MG63 (cell line): ENCODE measurements around the gene CHIT1. TPM values are rescaled to one million over a fixed set of nuclear protein-coding genes. Genes with fewer than 3 reads are reported as not detected.

Source experiments
- DNase-seq: peaks from one replicate; pipeline ENCODE4 v3.0.0-alpha.2; 2020
- H3K27me3 ChIP-seq: fragments of 250-450 bp; sonication (Bioruptor Pico); 2 replicates; pipeline ENCODE4 v1.5.1; 2020; ENCODE audit warnings: mild to moderate bottlenecking, moderate library complexity
- H3K36me3 ChIP-seq: fragments of 250-450 bp; sonication (Bioruptor Pico); 2 replicates; pipeline ENCODE4 v1.5.1; 2020; ENCODE audit warnings: mild to moderate bottlenecking, moderate library complexity
- H3K4me3 ChIP-seq: fragments of 250-450 bp; sonication (Bioruptor Pico); 2 replicates; pipeline ENCODE4 v1.5.1; 2020; ENCODE audit warnings: mild to moderate bottlenecking, moderate library complexity
- H3K9me3 ChIP-seq: fragments of 250-450 bp; sonication (Bioruptor Pico); 2 replicates; pipeline ENCODE4 v1.5.1; 2020; ENCODE audit warnings: mild to moderate bottlenecking, moderate library complexity
- total RNA-seq: library from RNA; depleted of rRNA; stranded (reverse); fragments of >200 nt; shearing (Covaris generic); gene quantifications from 2 replicates; pipeline ENCODE4 v1.2.3, GENCODE V29; 2014; ENCODE audit warnings: low replicate concordance; rRNA removed

Gene CHIT1
- total RNA-seq: not detected in 2 replicates

GRCh38 chr1:203229471-203230135, at the start of gene CHIT1:
Gene CHIT1 (minus strand): TSS chr1:203229673. CDS start chr1:203229636, 37 bp downstream.
- no peak for DNase-seq
- Histone ChIP-seq H3K4me3 (no peak within 1 kb of the TSS), H3K9me3 (no peaks in the 10 kb centered on the region), H3K27me3 (peaks cover 7% of the 10 kb centered on the region; the same call in 1 of the 2 replicates), H3K36me3 (no peaks in the 10 kb centered on the region)

- no peaks in the 10 kb centered on the region for H3K9me3 ChIP-seq
- no peak for DNase-seq
- no peaks in the 10 kb centered on the region for H3K36me3 ChIP-seq
- no peak overlapping the region for H3K4me3 ChIP-seq
- no peaks in the 10 kb centered on the region for H3K27me3 ChIP-seq
These were observed 49.5 kb upstream of the CHIT1 start for GRCh38 chr1:203278885-203279406.

- Histone ChIP-seq H3K27me3 (no peaks in the 10 kb centered on the region), H3K4me3 (no peak overlapping the region)
- peak; percentile 79 for DNase-seq
These were observed 48.8 kb upstream of the CHIT1 start for GRCh38 chr1:203278082-203278884.

GRCh38 chr1:203276916-203277545, 47.6 kb upstream of the CHIT1 start:
- no peaks in the 10 kb centered on the region for H3K36me3 ChIP-seq
- no peak overlapping the region for H3K4me3 ChIP-seq
- no peak for DNase-seq
- no peaks in the 10 kb centered on the region for H3K27me3 ChIP-seq
- H3K9me3 ChIP-seq: no peaks in the 10 kb centered on the region

More at GRCh38 chr1:203278082-203278884, 48.8 kb upstream of the CHIT1 start:
- no peaks in the 10 kb centered on the region for H3K9me3 ChIP-seq
- H3K36me3 ChIP-seq: no peaks in the 10 kb centered on the region

GRCh38 chr1:203276408-203276807, 46.9 kb upstream of the CHIT1 start:
- Histone ChIP-seq H3K36me3 (no peaks in the 10 kb centered on the region), H3K27me3 (no peaks in the 10 kb centered on the region), H3K4me3 (no peak overlapping the region), H3K9me3 (no peaks in the 10 kb centered on the region)
- no peak for DNase-seq

- Histone ChIP-seq H3K27me3 (no peaks in the 10 kb centered on the region), H3K36me3 (no peaks in the 10 kb centered on the region), H3K9me3 (no peaks in the 10 kb centered on the region), H3K4me3 (no peak overlapping the region)
- DNase-seq: no peak
These were observed 46.3 kb upstream of the CHIT1 start for GRCh38 chr1:203275656-203276272.

- DNase-seq: peak; percentile 76
- no peaks in the 10 kb centered on the region for H3K36me3 ChIP-seq
- no peaks in the 10 kb centered on the region; the same call in 1 of the 2 replicates for H3K27me3 ChIP-seq
- no peak overlapping the region for H3K4me3 ChIP-seq
- no peaks in the 10 kb centered on the region for H3K9me3 ChIP-seq
These were observed 45.3 kb upstream of the CHIT1 start for GRCh38 chr1:203274603-203275381.

- Histone ChIP-seq H3K4me3 (no peak overlapping the region), H3K9me3 (no peaks in the 10 kb centered on the region), H3K36me3 (no peaks in the 10 kb centered on the region), H3K27me3 (no peaks in the 10 kb centered on the region; the same call in 1 of the 2 replicates)
- no peak for DNase-seq
These were observed 44.6 kb upstream of the CHIT1 start for GRCh38 chr1:203273869-203274602.

GRCh38 chr1:203273206-203273868, 43.9 kb upstream of the CHIT1 start:
- H3K9me3 ChIP-seq: no peaks in the 10 kb centered on the region
- no peaks in the 10 kb centered on the region for H3K36me3 ChIP-seq
- DNase-seq: peak; percentile 77
- no peak overlapping the region for H3K4me3 ChIP-seq
- H3K27me3 ChIP-seq: no peaks in the 10 kb centered on the region; the same call in 1 of the 2 replicates

- H3K4me3 ChIP-seq: no peak overlapping the region
These were observed 43.2 kb upstream of the CHIT1 start for GRCh38 chr1:203272633-203273205.

GRCh38 chr1:203271962-203272632, 42.6 kb upstream of the CHIT1 start:
- Histone ChIP-seq H3K27me3 (no peaks in the 10 kb centered on the region; the same call in 1 of the 2 replicates), H3K4me3 (no peak overlapping the region), H3K36me3 (no peaks in the 10 kb centered on the region), H3K9me3 (no peaks in the 10 kb centered on the region)
- no peak for DNase-seq

More at GRCh38 chr1:203272633-203273205, 43.2 kb upstream of the CHIT1 start:
- H3K9me3 ChIP-seq: no peaks in the 10 kb centered on the region
- DNase-seq: no peak
- H3K27me3 ChIP-seq: no peaks in the 10 kb centered on the region; the same call in 1 of the 2 replicates
- H3K36me3 ChIP-seq: no peaks in the 10 kb centered on the region

- no peak overlapping the region for H3K4me3 ChIP-seq
- no peak for DNase-seq
- H3K27me3 ChIP-seq: no peaks in the 10 kb centered on the region; the same call in 1 of the 2 replicates
- no peaks in the 10 kb centered on the region for H3K9me3 ChIP-seq
- no peaks in the 10 kb centered on the region for H3K36me3 ChIP-seq
These were observed 41.7 kb upstream of the CHIT1 start for GRCh38 chr1:203271018-203271743.

GRCh38 chr1:203270448-203270847, 41.0 kb upstream of the CHIT1 start:
- no peaks in the 10 kb centered on the region for H3K36me3 ChIP-seq
- H3K9me3 ChIP-seq: no peaks in the 10 kb centered on the region
- no peaks in the 10 kb centered on the region; the same call in 1 of the 2 replicates for H3K27me3 ChIP-seq
- H3K4me3 ChIP-seq: no peak overlapping the region
- no peak for DNase-seq
